ENCODE results near the gene ANTXR1.

DNA sequence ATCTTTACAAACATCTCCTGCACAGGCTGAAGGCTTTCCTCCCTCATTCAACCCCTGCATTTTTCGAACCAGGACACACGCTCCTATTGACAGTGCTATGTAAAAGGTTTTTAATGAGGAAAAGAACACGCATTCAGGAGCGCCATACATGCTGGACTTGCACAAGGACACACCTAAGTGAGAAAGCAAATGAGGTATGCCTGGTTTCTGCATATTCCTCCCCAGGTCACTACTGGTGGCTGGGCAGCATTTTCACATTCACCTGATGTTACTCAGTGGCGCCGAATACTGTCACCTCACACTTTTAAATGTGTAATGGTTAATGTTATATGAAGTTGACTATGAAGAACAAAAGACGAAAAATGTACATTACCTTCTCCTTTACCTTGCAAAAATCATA lies 150.6 kb downstream of the ANTXR1 start:
- TF ChIP-seq, protein P1, sequence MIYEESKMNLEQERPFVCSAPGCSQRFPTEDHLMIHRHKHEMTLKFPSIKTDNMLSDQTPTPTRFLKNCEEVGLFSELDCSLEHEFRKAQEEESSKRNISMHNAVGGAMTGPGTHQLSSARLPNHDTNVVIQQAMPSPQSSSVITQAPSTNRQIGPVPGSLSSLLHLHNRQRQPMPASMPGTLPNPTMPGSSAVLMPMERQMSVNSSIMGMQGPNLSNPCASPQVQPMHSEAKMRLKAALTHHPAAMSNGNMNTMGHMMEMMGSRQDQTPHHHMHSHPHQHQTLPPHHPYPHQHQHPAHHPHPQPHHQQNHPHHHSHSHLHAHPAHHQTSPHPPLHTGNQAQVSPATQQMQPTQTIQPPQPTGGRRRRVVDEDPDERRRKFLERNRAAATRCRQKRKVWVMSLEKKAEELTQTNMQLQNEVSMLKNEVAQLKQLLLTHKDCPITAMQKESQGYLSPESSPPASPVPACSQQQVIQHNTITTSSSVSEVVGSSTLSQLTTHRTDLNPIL (CRISPR knock-in tag; IDR thresholded peaks at IDR 0.05; ENCODE audit: low read depth): no peak
- no peak for TF ChIP-seq ARNTL (CRISPR knock-in tag; IDR thresholded peaks at IDR 0.05; ENCODE audit: borderline replicate concordance, low read depth)
- TF ChIP-seq, protein P2, sequence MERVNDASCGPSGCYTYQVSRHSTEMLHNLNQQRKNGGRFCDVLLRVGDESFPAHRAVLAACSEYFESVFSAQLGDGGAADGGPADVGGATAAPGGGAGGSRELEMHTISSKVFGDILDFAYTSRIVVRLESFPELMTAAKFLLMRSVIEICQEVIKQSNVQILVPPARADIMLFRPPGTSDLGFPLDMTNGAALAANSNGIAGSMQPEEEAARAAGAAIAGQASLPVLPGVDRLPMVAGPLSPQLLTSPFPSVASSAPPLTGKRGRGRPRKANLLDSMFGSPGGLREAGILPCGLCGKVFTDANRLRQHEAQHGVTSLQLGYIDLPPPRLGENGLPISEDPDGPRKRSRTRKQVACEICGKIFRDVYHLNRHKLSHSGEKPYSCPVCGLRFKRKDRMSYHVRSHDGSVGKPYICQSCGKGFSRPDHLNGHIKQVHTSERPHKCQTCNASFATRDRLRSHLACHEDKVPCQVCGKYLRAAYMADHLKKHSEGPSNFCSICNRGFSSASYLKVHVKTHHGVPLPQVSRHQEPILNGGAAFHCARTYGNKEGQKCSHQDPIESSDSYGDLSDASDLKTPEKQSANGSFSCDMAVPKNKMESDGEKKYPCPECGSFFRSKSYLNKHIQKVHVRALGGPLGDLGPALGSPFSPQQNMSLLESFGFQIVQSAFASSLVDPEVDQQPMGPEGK (CRISPR knock-in tag; IDR thresholded peaks at IDR 0.05; ENCODE audit: borderline replicate concordance): no peak
